Measurements from ENCODE around the gene PAQR8. TPM values are rescaled to one million over a fixed set of nuclear protein-coding genes. Genes with fewer than 3 reads are reported as not detected.

Gene PAQR8
- total and polyA plus RNA-seq, 2 of the 13 experiments (the other 11 are each of a cell fraction or from before 2014, with no cell fraction given), result 37.7 to 50.7 TPM

DNA sequence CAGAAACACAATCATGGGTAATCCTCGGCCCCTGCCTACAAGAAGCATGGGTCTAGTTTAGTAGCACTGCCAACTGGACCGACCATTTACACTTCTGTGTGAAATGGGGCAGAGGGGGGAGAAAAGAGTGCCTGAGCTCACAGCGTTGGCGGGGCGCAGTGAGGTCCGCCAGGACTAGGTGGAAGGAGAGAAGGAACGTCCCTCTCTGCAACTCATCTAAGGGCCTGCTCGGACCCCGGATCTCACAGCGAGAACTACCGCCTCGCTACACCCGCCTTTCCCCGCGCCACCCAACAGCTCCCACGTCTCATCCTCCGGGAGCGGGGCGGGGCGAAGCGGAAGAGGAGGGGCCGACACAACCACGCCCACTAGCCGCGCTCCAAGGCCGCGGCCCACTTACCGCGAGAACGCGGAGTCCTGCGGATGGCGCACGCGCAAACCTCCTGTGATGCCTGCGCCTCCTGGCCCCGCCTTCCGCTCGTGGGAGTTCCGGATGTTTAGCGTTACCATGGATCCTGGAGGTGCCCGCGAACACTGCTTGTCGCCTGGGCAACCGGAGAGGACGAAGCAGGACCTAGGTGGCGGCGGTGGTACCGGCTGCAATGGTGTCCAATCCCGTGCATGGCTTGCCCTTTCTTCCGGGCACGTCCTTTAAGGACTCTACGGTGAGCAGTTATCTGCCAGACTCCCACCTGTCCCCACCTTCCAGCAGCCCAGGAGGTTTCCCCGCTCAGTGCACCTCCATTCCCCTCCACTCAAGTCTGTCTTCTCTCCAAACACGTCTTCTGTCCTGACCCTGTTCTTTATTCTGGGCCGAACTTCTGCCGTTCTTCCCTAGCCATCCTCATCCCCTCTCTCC, 58.1 kb downstream of the PAQR8 start, which contains the start of gene EFHC1 (continued):
- TF ChIP-seq ZNF337 (CRISPR knock-in tag; IDR thresholded peaks at IDR 0.05; ENCODE audit: borderline replicate concordance, low read depth), result peak; percentile 74; the same call in 1 of the 2 replicates
- TF ChIP-seq, protein P1, sequence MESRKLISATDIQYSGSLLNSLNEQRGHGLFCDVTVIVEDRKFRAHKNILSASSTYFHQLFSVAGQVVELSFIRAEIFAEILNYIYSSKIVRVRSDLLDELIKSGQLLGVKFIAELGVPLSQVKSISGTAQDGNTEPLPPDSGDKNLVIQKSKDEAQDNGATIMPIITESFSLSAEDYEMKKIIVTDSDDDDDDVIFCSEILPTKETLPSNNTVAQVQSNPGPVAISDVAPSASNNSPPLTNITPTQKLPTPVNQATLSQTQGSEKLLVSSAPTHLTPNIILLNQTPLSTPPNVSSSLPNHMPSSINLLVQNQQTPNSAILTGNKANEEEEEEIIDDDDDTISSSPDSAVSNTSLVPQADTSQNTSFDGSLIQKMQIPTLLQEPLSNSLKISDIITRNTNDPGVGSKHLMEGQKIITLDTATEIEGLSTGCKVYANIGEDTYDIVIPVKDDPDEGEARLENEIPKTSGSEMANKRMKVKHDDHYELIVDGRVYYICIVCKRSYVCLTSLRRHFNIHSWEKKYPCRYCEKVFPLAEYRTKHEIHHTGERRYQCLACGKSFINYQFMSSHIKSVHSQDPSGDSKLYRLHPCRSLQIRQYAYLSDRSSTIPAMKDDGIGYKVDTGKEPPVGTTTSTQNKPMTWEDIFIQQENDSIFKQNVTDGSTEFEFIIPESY (CRISPR knock-in tag; IDR thresholded peaks at IDR 0.05), result 0 out of 2 replicates have a peak, but pooled peaks have one; percentile 55
- no peak for TF ChIP-seq ZNF136 (CRISPR knock-in tag; IDR thresholded peaks at IDR 0.05; ENCODE audit: low read depth)
- no peak for TF ChIP-seq NFE2 (CRISPR knock-in tag; IDR thresholded peaks at IDR 0.05)
- peak; percentile 95 for TF ChIP-seq REPIN1 (CRISPR knock-in tag; IDR thresholded peaks at IDR 0.05; ENCODE audit: borderline replicate concordance, low read depth)
- TF ChIP-seq STAG1 (CRISPR knock-in tag; IDR thresholded peaks at IDR 0.05), result peak; percentile 2; the same call in 1 of the 2 replicates
- TF ChIP-seq GTF3A (CRISPR knock-in tag; conservative IDR thresholded peaks at IDR 0.05), result peak; percentile 78; the same call in 1 of the 2 replicates
- peak; percentile 87; the same call in 1 of the 2 replicates for TF ChIP-seq MEIS1 (CRISPR knock-in tag; IDR thresholded peaks at IDR 0.05; ENCODE audit: borderline replicate concordance)
- TF ChIP-seq, protein P2, sequence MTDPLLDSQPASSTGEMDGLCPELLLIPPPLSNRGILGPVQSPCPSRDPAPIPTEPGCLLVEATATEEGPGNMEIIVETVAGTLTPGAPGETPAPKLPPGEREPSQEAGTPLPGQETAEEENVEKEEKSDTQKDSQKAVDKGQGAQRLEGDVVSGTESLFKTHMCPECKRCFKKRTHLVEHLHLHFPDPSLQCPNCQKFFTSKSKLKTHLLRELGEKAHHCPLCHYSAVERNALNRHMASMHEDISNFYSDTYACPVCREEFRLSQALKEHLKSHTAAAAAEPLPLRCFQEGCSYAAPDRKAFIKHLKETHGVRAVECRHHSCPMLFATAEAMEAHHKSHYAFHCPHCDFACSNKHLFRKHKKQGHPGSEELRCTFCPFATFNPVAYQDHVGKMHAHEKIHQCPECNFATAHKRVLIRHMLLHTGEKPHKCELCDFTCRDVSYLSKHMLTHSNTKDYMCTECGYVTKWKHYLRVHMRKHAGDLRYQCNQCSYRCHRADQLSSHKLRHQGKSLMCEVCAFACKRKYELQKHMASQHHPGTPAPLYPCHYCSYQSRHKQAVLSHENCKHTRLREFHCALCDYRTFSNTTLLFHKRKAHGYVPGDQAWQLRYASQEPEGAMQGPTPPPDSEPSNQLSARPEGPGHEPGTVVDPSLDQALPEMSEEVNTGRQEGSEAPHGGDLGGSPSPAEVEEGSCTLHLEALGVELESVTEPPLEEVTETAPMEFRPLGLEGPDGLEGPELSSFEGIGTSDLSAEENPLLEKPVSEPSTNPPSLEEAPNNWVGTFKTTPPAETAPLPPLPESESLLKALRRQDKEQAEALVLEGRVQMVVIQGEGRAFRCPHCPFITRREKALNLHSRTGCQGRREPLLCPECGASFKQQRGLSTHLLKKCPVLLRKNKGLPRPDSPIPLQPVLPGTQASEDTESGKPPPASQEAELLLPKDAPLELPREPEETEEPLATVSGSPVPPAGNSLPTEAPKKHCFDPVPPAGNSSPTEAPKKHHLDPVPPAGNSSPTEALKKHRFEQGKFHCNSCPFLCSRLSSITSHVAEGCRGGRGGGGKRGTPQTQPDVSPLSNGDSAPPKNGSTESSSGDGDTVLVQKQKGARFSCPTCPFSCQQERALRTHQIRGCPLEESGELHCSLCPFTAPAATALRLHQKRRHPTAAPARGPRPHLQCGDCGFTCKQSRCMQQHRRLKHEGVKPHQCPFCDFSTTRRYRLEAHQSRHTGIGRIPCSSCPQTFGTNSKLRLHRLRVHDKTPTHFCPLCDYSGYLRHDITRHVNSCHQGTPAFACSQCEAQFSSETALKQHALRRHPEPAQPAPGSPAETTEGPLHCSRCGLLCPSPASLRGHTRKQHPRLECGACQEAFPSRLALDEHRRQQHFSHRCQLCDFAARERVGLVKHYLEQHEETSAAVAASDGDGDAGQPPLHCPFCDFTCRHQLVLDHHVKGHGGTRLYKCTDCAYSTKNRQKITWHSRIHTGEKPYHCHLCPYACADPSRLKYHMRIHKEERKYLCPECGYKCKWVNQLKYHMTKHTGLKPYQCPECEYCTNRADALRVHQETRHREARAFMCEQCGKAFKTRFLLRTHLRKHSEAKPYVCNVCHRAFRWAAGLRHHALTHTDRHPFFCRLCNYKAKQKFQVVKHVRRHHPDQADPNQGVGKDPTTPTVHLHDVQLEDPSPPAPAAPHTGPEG (CRISPR knock-in tag; IDR thresholded peaks at IDR 0.05), result 0 out of 2 replicates have a peak, but pooled peaks have one; percentile 59
- TF ChIP-seq, protein P3, sequence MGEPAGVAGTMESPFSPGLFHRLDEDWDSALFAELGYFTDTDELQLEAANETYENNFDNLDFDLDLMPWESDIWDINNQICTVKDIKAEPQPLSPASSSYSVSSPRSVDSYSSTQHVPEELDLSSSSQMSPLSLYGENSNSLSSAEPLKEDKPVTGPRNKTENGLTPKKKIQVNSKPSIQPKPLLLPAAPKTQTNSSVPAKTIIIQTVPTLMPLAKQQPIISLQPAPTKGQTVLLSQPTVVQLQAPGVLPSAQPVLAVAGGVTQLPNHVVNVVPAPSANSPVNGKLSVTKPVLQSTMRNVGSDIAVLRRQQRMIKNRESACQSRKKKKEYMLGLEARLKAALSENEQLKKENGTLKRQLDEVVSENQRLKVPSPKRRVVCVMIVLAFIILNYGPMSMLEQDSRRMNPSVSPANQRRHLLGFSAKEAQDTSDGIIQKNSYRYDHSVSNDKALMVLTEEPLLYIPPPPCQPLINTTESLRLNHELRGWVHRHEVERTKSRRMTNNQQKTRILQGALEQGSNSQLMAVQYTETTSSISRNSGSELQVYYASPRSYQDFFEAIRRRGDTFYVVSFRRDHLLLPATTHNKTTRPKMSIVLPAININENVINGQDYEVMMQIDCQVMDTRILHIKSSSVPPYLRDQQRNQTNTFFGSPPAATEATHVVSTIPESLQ (CRISPR knock-in tag; conservative IDR thresholded peaks at IDR 0.05), result no peak
- TF ChIP-seq, protein P4, sequence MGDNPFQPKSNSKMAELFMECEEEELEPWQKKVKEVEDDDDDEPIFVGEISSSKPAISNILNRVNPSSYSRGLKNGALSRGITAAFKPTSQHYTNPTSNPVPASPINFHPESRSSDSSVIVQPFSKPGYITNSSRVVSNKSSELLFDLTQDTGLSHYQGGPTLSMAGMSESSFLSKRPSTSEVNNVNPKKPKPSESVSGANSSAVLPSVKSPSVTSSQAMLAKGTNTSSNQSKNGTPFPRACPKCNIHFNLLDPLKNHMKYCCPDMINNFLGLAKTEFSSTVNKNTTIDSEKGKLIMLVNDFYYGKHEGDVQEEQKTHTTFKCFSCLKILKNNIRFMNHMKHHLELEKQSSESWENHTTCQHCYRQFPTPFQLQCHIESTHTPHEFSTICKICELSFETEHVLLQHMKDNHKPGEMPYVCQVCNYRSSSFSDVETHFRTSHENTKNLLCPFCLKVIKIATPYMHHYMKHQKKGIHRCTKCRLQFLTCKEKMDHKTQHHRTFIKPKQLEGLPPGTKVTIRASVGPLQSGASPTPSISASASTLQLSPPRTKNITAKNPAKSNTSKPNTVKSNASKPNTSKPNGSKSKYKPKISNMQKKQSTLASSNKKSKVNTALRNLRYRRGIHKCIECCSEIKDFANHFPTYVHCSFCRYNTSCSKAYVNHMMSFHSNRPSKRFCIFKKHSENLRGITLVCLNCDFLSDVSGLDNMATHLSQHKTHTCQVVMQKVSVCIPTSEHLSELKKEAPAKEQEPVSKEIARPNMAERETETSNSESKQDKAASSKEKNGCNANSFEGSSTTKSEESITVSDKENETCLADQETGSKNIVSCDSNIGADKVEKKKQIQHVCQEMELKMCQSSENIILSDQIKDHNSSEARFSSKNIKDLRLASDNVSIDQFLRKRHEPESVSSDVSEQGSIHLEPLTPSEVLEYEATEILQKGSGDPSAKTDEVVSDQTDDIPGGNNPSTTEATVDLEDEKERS (CRISPR knock-in tag; IDR thresholded peaks at IDR 0.05), result 0 out of 2 replicates have a peak, but pooled peaks have one; percentile 23
- TF ChIP-seq, protein P5, sequence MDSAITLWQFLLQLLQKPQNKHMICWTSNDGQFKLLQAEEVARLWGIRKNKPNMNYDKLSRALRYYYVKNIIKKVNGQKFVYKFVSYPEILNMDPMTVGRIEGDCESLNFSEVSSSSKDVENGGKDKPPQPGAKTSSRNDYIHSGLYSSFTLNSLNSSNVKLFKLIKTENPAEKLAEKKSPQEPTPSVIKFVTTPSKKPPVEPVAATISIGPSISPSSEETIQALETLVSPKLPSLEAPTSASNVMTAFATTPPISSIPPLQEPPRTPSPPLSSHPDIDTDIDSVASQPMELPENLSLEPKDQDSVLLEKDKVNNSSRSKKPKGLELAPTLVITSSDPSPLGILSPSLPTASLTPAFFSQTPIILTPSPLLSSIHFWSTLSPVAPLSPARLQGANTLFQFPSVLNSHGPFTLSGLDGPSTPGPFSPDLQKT (CRISPR knock-in tag; IDR thresholded peaks at IDR 0.05; ENCODE audit: borderline replicate concordance), result 0 out of 2 replicates have a peak, but pooled peaks have one; percentile 44
